Brain microvascular endothelial cell (primary cell): ENCODE results near the gene FKBP10.

Source experiments
- DNase-seq: peaks from one replicate; pipeline ENCODE4 v3.0.0-alpha.2; 2020
- H3K27ac ChIP-seq: fragments of 250-450 bp; sonication (Bioruptor Pico); 2 replicates; pipeline ENCODE4 v1.5.1; 2020; ENCODE audit warnings: mild to moderate bottlenecking, moderate library complexity
- H3K27me3 ChIP-seq: fragments of 250-450 bp; sonication (Bioruptor Pico); replicated peaks from 2 replicates; pipeline ENCODE4 v1.5.1; 2020; ENCODE audit warnings: mild to moderate bottlenecking
- H3K36me3 ChIP-seq: fragments of 250-450 bp; sonication (Bioruptor Pico); replicated peaks from 2 replicates; pipeline ENCODE4 v1.5.1; 2020; ENCODE audit warnings: mild to moderate bottlenecking
- H3K4me3 ChIP-seq: 2 replicates; pipeline ENCODE4 v1.5.1; 2011; ENCODE audit warnings: low read depth, mild to moderate bottlenecking, control low read depth, low read length, moderate library complexity
- in situ Hi-C: cut with HindIII; loops from 2 replicates; pipeline ENCODE4 v1.10.0; 2017; ENCODE audit warnings: low sequenced_read_pairs, low pct_ligation_motif_present
- TF ChIP-seq, protein P1 (sequence below): IDR thresholded peaks from 2 replicates; pipeline ENCODE4 v1.5.1; 2011; ENCODE audit warnings: low read depth, mild to moderate bottlenecking, moderate library complexity, low read length, control low read depth, inconsistent platforms; ENCODE audit errors: missing control alignments

FKBP10 gene

DNA sequence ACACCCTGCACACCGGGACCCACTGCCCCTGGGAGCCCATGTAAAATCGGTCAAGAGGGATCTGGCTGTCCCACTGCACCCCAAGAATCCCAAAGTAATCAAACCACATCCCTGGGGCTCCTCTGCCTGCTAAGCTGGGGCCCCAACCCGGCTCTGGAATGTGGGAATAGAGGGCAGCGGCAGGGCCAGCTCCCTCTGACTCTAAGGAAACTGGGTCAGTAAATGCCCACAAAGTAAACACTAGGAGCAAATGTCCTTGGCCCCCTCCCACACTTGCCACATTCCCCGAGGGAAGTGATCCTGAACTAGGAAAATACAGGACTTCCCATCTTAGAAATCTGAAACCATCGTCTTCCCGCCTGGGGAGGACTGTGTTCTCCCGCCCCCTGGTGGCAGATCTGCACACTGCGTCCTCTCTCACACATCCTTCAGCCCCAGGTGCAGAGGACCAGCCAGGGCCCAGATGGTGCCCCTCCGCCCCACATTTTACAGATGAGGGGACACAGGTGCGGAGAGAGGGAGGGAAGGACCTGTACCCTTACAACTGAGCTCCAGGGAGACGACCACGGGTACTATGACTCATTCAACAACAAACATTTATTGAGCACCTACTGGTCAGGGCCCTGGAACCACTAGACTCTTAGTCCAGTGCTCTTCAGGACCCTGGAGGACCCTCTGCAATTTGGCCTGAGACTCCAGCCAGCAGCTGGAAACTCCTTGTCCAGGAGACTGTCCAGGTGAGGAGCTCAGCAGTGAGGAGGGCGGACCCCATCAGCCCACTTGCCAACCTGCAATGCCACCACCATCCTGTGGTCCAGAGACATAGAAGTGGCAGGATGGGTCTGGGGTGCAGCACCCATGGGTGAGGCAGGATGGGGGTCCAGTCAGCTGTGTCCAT, 11.2 kb upstream of the FKBP10 start:
- H3K27ac ChIP-seq: no peak overlapping the region

DNA sequence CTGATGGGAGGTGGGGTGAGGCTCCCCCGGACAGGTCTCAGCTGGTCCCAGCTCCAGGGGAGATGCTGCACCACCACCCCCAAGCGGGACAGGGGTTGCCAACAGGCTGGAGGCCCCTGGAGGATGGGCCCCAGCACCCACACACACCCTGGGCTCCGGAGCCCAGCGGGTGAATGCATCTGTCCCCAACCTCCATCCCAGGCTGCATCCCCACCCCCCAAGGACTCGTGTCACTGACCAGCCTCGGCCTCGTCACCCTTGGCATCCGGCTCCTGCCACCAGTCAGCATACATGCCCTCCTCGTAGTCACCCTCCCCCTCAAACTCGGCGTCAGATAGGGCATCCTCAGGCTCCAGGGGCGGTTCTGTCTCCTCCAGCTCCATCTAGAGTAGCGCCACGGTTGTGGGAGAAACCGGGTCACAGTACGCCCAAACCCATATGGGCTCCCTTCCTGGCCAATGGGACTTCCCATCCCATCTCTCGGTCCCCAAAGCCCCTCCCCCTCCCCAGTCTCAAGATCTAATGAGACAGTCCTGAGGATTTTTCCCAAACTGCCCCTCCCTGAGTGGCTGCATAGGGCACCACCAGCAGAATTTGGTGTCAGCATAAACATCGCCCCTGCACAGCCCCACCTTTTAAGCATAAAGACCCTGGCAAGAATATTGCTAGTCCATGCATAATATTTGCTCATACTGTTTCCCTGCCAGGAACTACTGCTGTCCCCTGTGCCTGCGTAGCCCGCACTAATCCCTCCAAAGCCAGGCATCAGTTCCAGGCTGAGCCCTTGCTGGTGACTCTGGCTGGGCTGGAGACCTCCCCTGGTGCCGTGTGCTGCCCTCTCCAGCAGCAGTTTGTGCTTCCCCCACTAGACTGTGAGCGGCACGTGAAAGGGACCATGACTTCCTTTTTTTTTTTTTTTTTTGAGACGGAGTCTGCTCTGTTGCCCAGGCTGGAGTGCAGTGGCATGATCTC, 9.5 kb upstream of the FKBP10 start:
- TF ChIP-seq, protein P1, sequence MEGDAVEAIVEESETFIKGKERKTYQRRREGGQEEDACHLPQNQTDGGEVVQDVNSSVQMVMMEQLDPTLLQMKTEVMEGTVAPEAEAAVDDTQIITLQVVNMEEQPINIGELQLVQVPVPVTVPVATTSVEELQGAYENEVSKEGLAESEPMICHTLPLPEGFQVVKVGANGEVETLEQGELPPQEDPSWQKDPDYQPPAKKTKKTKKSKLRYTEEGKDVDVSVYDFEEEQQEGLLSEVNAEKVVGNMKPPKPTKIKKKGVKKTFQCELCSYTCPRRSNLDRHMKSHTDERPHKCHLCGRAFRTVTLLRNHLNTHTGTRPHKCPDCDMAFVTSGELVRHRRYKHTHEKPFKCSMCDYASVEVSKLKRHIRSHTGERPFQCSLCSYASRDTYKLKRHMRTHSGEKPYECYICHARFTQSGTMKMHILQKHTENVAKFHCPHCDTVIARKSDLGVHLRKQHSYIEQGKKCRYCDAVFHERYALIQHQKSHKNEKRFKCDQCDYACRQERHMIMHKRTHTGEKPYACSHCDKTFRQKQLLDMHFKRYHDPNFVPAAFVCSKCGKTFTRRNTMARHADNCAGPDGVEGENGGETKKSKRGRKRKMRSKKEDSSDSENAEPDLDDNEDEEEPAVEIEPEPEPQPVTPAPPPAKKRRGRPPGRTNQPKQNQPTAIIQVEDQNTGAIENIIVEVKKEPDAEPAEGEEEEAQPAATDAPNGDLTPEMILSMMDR: no peak
- no peak for DNase-seq
- H3K27ac ChIP-seq: no peak overlapping the region
- in situ Hi-C loops: loop anchor here (10.0 kb wide), 1 partner anchor 59 kb away; no protein-coding TSS in a partner anchor
- H3K27me3 ChIP-seq: no peaks in the 10 kb centered on the region
- H3K36me3 ChIP-seq: peaks cover 23% of the 10 kb centered on the region
- no peak overlapping the region for H3K4me3 ChIP-seq

More for the DNA sequence above, 11.2 kb upstream of the FKBP10 start:
- Histone ChIP-seq H3K36me3 (peaks cover 17% of the 10 kb centered on the region), H3K27me3 (no peaks in the 10 kb centered on the region), H3K4me3 (no peak overlapping the region)
- in situ Hi-C loops: loop anchor here (10.0 kb wide), 1 partner anchor 57 kb away; no protein-coding TSS in a partner anchor
- DNase-seq: peak; percentile 64
- TF ChIP-seq, protein P1: peak; percentile 99

DNA sequence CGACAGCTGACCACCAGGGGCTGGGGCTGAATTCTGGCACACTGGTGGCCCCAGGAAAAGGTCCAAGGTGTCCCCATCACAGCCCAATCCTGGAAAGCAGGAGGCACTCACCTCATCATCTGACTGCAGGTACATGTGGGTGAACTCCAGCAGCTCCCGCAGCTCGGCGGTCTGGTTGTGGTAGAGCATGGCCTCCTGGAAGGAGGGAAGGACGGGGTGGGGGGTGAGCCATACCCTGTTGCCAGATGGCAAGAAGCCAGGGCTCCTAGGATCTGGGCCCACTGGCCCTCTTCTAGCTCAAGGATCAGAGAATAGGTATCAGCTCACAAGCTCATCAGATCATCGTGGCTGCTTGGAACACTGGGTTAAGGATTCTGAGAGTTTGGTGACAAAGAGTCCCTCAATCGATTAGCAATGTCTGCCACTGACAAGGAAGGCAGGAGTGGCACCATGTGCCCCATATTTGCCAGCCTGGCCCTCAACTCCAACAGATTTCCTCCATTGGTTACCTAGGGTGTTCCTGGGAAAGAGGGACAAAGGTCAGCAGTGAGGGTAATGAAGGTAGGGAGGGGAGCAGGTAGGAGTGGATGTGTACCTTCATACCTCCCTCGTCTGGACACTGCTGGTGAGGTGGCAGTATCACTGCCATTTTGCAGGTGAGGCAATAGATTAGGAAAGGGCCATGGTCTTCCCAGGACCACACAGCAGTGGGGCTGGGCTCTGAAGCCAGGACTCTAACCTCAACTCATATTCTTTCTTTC, 5.9 kb upstream of the FKBP10 start:
- H3K27ac ChIP-seq: no peak overlapping the region
- no peak overlapping the region for H3K4me3 ChIP-seq
- in situ Hi-C loops: loop anchor here (10.0 kb wide), 1 partner anchor 62 kb away; no protein-coding TSS in a partner anchor
- peaks cover 22% of the 10 kb centered on the region for H3K36me3 ChIP-seq
- DNase-seq: no peak
- TF ChIP-seq, protein P1: no peak
- no peaks in the 10 kb centered on the region for H3K27me3 ChIP-seq

DNA sequence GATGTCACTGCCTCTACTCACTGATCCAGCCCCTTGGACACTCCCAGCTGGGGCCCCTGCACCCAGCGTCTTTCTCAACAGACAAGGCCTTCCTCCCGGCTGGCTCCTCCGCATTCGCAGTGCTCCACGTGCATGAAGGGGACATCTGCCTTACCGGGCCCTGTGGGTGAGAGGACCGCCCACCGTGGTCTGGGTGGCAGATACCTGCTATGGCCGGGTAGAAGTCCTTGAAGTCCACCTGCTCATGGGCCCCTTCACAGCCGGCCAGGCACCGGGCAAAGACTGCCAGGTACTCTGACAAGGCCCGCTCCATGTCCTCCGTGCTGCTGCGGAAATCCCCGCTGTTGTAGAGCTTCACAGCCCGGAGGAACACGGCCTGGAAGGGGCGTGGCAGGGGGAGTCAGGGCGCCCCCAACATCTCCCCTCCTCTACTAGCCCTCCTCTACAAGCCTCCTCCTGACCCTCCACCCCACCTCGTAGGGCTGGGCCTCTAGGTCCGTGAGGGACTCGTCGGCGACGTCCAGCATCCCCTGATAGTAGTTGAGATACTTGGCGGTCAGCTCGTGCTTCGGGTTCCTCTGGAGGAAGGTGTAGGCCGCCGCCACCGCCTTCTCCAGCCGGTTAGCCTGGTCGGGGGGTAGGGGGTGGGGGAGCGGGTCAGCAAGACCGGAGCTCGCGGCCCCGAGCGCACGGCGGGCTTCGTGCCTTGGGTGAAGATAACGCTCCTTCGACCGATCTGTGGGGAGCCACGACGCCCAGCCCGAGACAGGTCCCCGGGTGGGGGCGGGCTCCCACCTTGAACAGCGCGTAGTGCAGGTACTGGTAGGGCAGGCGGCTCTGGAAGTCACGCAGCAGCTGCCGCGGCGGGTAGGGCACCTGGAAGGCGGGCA, 1.9 kb upstream of the FKBP10 start:
- peak overlapping the region; percentile 44 for H3K27ac ChIP-seq
- H3K27me3 ChIP-seq: no peaks in the 10 kb centered on the region
- TF ChIP-seq, protein P1: no peak
- peaks cover 7% of the 10 kb centered on the region for H3K36me3 ChIP-seq
- no peak for DNase-seq
- H3K4me3 ChIP-seq: peak overlapping the region; percentile 85
- in situ Hi-C loops: no loop called here
